Activated CD4-positive, CD25-positive, alpha-beta regulatory T cell treated with anti-CD3 and anti-CD28 coated beads, Interleukin-2, amount 50 U/mL, for 24 hours (primary cell): Measurements from ENCODE around the gene MYO15A.
A peak's percentile ranks its signal among the peaks of the same experiment; 100 is the strongest.

Experiments used
- ATAC-seq, 2 donors: fragments of 150-1000 bp; cut with Tn5 transposase; one replicate each; pipeline ENCODE4 v1.10.0; 2021; ENCODE audit warnings: mild to moderate bottlenecking in 1 of 2, moderate library complexity in 1 of 2

Gene MYO15A

GRCh38 chr17:18225121-18225641, 116.6 kb downstream of the MYO15A start, which contains the start of gene LLGL1:
TSS of gene LLGL1 (plus strand) at chr17:18225635. CDS start at chr17:18225683, 48 bp downstream.
- ATAC-seq, result peak; percentile 95 to 97

GRCh38 chr17:18225642-18226283, 117.2 kb downstream of the MYO15A start:
- peak in 1 of 2 donors; percentile 29 for ATAC-seq

- no peak for ATAC-seq
Measured at GRCh38 chr17:18226284-18226945, 117.9 kb downstream of the MYO15A start.

GRCh38 chr17:18227635-18228034, 119.1 kb downstream of the MYO15A start:
- ATAC-seq, result no peak

GRCh38 chr17:18228176-18228682, 119.7 kb downstream of the MYO15A start:
- no peak for ATAC-seq

GRCh38 chr17:18229254-18229653, 120.7 kb downstream of the MYO15A start:
- no peak for ATAC-seq
